ENCODE data around the gene C14orf180. TPM values are rescaled to one million over a fixed set of nuclear protein-coding genes. Genes with fewer than 3 reads are reported as not detected.
"Not testable (repeated sequence)": the region's sequence is repeated elsewhere in the genome, so short reads cannot be mapped to it uniquely, and the experiment has no call there.

The C14orf180 gene
- total RNA-seq, 1 experiment from 2014 or later, result not detected

DNA sequence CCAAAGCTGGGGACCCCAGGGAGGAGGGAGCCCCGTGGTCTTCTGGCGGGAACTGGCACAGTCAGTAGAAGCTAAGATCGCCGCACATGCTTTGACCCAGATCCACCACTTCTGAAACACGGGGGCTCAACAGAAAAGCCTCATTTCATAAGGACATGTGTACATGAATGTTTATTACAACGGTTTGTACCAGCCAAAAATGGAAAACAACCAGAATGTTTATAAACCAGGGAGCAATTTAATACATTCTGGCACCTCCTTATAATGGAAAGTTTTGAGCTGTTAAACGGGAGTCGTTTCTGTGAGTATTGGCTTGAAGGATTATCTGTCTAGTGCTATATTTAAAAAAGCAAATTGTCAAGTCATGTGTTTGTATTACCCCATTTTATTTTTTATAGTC lies 32.3 kb downstream of the C14orf180 start:
- DNase-seq (ENCODE audit: low read depth), result no peak

DNA sequence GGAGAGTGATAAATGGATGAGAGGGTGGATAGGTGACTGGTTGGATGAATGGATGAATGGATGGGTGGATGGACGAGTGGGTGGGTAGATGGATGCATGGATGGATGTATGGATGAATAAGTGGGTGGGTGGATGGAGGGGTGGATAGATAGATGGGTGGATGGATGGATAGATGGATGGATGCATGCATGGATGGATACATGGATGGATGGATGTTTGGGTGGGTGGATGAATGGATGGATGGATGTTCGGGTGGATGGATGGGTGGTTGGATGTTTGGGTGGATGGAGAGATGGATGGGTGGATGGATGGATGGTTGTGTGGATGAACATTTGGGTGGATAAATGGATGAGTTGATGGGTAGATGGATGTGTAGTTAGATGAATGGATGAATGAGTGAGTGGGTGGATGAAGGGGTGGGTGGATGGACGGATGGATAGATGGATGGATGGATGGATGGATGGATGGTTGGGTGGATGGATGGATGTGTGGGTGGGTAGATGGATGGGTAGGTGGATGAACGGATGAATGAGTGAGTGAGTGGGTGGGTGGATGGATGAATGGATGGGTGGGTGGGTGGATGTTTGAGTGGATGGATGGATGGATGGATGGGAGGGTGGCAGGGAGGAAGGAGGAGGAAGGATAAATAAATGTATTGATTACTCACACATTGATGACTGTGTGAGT lies 34.7 kb downstream of the C14orf180 start:
- DNase-seq (ENCODE audit: low read depth), result no peak

DNA sequence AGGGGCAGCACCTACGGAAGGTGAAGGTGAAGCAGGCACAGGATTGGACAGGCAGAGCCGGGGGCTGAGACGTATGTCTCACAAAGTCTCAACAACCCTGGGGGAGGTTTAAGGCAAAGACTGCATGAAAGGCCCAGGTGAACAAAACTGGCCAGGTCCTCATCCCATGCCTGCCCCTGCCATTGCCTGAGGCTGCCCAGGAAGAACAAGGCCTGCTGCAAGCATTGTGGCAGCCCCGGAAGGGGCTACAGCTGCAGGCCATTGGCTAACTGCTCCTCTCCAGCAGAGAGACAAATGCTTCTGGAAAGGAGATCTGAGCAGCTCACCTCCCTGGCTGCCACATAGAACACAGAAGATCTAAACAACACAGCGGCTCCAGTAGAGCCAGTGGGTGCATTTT lies 45.4 kb downstream of the C14orf180 start:
- DNase-seq (ENCODE audit: low read depth), result no peak

DNA sequence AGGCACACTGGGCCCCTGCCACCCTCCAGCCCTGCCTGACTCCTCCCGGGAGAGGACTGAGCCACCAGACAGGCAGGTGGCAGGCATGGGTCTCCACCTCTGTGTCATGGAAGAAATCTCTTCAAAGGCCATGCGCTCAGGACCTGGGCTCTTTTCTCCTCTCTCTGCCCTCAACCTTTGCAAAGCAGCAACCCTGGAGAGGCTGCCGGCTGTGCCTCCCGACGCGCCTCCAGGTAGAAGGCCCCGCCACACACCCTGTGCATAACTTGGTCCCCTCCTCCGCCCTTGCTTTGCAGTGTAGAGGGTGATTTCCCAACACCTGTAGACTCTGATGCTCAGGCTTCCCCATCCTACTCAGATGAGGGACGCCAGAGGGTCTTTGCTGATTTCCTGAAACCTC lies 53.2 kb downstream of the C14orf180 start:
- DNase-seq (ENCODE audit: low read depth), result no peak

DNA sequence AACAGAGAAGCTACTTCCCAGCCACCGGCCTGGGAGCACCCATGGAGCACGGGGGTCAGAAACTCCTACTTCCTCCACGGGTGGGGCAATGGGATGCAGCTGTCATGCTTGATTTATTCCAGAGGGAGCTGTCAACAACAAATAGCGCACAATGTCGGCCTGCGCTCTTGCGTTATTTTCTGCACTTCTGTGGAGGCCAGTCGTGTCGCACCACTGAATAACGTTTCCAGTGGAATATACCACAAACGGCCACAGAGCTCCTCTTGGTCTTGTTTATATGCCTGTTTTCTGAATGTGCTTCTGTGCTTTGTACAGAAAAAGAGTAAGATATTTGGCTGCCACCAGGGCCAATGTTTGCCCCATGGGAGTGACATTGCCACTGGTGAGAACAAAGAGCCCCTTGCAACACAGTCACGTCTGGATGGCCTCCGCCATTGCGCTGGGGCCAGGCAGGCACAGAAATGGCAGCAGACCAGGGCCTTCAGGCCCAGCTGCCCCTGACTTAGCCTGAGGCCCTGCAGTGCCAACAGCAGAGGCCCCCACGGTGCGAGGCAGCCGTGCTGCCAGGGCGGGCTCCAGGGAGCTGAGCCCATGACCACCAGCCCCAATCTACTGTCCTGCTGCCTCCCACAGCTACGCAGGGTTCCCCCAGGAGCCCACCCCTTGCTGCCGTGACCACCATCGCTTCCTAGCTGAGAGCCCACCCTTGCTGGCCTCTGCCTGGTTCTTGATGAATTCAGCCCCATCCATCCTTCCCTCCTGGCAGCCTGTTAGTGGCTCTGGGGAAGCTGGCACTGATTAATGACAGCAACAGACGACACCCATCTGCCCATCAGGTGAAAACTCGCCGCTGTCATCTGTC lies 53.9 kb downstream of the C14orf180 start:
- no peak for DNase-seq (ENCODE audit: low read depth)

DNA sequence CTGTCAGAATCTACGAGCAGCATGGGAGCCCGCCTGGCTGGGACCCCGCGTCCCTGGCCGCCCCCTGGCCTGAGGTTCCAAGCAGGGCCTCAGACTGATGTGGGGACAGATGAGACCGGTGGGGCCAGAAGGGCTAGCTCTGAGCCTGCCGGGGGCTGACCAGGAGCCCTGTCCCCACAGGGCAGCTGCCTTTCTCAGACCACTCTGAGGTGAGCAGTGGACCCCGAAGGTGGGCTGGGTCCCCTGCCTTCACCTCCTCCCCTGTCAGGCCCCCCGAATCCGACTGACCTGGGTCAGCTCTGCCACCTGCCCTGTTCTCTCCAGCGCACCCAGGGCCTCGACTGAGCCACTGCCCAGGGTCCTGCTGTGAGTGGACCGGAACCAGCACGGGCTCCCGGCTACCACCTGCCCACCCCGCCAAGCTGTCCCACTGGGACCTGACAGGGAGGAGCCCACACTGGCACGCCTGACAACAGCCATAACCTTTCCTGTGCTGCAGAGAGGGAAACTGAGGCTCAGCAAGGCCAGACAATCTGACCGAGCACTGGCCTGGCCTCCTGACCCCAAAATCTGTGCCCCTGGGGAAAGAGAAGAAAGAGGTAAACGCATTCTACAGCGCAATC lies 54.7 kb downstream of the C14orf180 start:
- no peak for DNase-seq (ENCODE audit: low read depth)

DNA sequence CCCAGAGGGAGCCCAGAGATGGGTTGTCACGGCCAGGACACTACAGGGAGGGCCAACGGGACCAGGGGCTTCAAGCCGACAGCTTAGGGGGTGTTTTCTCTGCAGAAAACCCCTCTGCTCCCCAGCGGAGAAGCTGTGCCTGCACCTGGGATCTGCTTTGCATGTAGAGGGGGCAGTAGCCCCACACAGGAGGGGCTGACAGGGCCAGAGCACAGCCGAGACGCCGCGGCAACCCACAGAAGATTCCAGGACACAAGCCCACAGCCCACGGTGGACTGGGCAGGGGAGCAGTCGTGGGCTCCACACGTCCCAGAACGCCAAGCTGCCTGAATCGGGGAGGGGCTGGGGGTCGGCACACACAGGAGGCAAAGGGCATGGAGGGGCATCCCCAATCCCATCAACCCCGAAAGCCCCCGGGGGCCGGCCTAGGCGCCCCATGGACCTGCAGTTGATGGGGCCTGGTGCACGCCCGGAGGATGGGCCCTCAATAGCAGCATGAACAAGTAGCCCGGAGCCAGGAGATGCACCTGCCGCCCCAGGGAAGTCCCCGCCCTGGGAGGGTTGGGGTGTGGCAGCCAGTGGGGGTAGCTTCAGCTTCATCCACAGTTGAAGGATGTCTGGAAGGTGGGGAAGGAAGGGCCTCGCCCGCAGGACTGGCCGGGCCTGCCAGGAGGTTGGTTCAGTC lies 55.5 kb downstream of the C14orf180 start:
- no peak for DNase-seq (ENCODE audit: low read depth)

DNA sequence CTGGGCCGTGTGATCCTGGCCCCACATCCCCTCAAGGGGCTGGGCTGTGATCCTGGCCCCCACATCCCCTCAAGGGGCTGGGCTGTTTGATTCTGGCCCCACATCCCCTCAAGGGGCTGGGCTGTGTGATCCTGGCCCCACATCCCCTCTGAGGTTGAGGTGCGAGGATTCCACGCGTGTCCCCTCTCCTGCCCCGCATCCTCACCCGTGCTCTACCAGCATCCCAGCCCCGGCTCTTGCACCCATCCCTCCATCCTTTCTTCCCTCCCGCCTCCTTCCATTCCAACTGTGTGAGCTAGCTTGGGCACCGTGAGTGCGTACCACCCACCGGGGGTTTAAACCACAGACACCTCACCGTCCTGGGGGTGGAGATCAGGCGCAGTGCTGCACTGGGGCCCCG lies 56.2 kb downstream of the C14orf180 start:
- no peak for DNase-seq (ENCODE audit: low read depth)

GRCh38 chr14:104636131-104636530 lies 56.6 kb downstream of the C14orf180 start:
- no peak for DNase-seq (ENCODE audit: low read depth)

DNA sequence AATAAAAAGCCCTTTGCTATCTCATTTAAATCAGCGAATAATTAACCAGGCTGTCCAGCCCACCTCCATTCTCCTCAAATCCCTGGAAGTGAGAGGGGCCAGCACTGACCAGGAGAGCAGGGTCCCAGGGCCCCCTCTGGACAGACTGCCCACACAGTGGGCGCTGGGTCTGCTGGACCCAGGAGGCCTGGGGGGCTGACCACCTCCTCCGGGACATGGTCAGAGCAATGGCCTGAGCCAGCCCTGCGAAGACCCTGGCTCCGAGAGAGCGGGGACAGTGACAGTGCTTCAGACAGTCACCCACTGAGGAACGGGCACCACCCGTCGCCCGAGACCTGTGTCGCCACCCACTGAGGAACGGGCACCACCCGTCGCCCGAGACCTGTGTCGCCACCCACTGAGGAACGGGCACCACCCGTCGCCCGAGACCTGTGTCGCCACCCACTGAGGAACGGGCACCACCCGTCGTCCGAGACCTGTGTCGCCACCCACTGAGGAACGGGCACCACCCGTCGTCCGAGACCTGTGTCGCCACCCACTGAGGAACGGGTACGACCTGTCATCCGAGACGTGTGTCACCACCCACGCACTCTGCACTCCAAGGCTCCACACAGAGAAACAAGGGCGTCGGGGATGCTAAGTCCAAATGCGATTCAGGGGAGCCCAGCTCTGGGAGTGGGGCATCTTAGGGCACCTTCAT lies 57.4 kb downstream of the C14orf180 start:
- DNase-seq (ENCODE audit: low read depth), result not testable (repeated sequence)

DNA sequence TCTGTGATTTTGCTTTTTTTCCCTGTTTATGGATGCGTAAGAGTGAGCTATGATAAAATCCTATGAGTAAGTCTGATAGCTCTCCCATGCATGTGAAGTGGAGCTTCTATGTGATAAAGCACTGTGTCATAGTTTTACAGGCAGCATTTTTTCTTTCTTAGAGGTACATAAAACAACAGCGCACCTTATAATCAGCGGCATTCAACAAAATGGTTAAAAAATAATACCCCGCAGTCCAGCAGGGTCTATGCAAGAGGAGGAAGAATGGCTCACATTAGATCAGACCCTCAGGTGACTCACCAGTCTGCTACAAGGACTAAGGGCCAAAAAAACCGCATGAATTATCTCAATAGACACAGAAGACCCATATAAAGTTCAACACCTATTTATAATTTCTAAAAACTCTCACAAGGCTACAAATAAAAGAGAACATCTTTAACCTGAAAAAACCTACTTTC lies 58.0 kb downstream of the C14orf180 start:
- no peak for DNase-seq (ENCODE audit: low read depth)

- no peak for DNase-seq (ENCODE audit: low read depth)
Measured at GRCh38 chr14:104638190-104638589, 58.6 kb downstream of the C14orf180 start.

DNA sequence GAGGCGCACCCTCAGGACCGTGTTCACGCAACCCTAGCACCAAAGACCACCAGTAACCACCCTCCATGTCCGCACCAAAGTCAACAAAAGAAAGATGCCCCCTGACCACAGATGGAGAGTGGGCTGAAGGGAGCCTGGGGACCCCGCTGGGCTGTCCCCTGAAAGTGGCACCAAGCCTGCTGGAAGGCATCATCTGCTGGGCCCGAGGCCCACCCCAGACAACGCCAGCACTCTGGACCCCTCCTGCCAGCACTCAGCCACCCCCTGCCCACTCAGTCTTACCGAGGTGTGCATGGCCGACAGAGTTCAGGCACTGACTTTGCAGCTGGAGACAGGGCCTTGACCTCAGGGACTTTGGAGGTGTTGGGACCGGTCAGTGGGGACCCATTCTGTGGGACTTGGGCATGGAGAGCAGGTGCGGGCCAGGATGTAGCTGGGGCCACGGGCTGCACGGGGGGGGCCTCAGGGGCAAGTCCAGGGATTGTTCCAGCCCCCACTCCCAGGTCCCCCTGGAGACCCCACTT lies 59.4 kb downstream of the C14orf180 start:
- no peak for DNase-seq (ENCODE audit: low read depth)

DNA sequence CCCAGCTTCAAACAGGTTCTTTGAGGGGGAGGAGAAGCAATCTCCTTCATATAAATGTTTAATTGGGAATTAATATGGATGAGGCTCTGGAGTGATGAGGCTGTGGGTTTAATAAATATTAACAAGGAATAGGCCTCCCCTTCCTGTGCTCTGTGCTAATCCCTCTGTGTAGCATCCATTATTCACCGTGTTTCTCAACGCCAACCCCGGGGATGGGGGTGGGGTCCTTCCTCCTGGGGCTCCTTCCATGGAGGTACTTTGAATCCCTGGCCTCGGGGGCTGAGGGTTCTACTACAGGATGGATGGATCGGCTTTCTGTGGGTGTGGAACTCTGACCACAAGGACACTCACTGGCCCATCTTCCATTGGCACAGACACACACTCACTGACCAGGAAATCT lies 59.9 kb downstream of the C14orf180 start:
- DNase-seq (ENCODE audit: low read depth), result no peak

Other genes starting within 250 kb of the C14orf180 start
- gene TMEM179, start 25.0 kb downstream of the C14orf180 start, total RNA-seq (2014; rRNA removed; shearing (Covaris generic)), result 0.49 TPM in 1 of 2 replicates, not detected in the other
- 24.8 and 25.6 TPM in 2 replicates for gene INF2, start 109.9 kb downstream of the C14orf180 start, total RNA-seq (2014; rRNA removed; shearing (Covaris generic))
- gene ADSS1, start 144.5 kb downstream of the C14orf180 start, total RNA-seq (2014; rRNA removed; shearing (Covaris generic)), result 0.05 and 0.84 TPM in 2 replicates
- gene SIVA1, start 173.4 kb downstream of the C14orf180 start, total RNA-seq (2014; rRNA removed; shearing (Covaris generic)), result 292 and 348 TPM in 2 replicates
- gene AKT1, start 216.0 kb downstream of the C14orf180 start, total RNA-seq (2014; rRNA removed; shearing (Covaris generic)), result 81.6 and 134 TPM in 2 replicates
- gene ZBTB42, start 221.3 kb downstream of the C14orf180 start, total RNA-seq (2014; rRNA removed; shearing (Covaris generic)), result 3.3 and 4.1 TPM in 2 replicates